OCI-LY3 (cell line): ENCODE results near the gene DFFA.

Source experiments
- H2AFZ ChIP-seq: fragments of 200-600, 300-600 bp; shearing (Covaris generic); 2 replicates; pipeline ENCODE4 v1.6.0; 2014; ENCODE audit warnings: antibody characterized with exemption, low read depth, low read length
- H3K27ac ChIP-seq: fragments of 200-600, 300-600 bp; sonication (generic); 2 replicates; pipeline ENCODE4 v1.5.1; 2014; ENCODE audit warnings: mild to moderate bottlenecking, low read length, moderate library complexity, mixed read lengths
- H3K27me3 ChIP-seq: fragments of 200-600, 300-600 bp; sonication (generic); 2 replicates; pipeline ENCODE4 v1.6.1; 2014; ENCODE audit warnings: low read depth, low read length, mixed read lengths
- H3K36me3 ChIP-seq: fragments of 200-600, 300-600 bp; sonication (generic); replicated peaks from 2 replicates; pipeline ENCODE3; 2014; ENCODE audit warnings: low read depth, low read length, mixed read lengths
- H3K4me1 ChIP-seq: fragments of 300-600, 200-600 bp; sonication (generic); 2 replicates; pipeline ENCODE4 v1.6.1; 2014; ENCODE audit warnings: low read length, mixed read lengths
- H3K4me2 ChIP-seq: fragments of 200-600, 300-600 bp; sonication (generic); 2 replicates; pipeline ENCODE4 v1.6.1; 2014; ENCODE audit warnings: low read length, mixed read lengths
- H3K4me3 ChIP-seq: fragments of 300-600, 200-600 bp; sonication (generic); 2 replicates; pipeline ENCODE4 v1.5.1; 2014; ENCODE audit warnings: antibody characterized with exemption, mild to moderate bottlenecking, low read length, moderate library complexity
- H3K79me2 ChIP-seq: fragments of 300-600, 200-600 bp; shearing (Covaris generic); 2 replicates; pipeline ENCODE4 v1.6.1; 2014; ENCODE audit warnings: mild to moderate bottlenecking, low read length, mixed read lengths
- H3K9ac ChIP-seq: fragments of 300-600, 200-600 bp; shearing (Covaris generic); 2 replicates; pipeline ENCODE4 v1.6.0; 2014; ENCODE audit warnings: mild to moderate bottlenecking, low read length, moderate library complexity
- H3K9me3 ChIP-seq: fragments of 200-600, 300-600 bp; shearing (Covaris generic); 2 replicates; pipeline ENCODE4 v1.6.1; 2014; ENCODE audit warnings: low read length, mixed read lengths; ENCODE audit not compliant: insufficient read depth
- H4K20me1 ChIP-seq: fragments of 200-600, 300-600 bp; sonication (generic); 2 replicates; pipeline ENCODE4 v1.6.1; 2016; ENCODE audit warnings: low read length, mixed read lengths; ENCODE audit not compliant: insufficient read depth
- CTCF ChIP-seq: fragments of 200-600, 300-600 bp; sonication (generic); IDR thresholded peaks from 2 replicates; pipeline ENCODE4 v1.5.1; 2014; ENCODE audit warnings: antibody characterized with exemption, low read length, low read depth
- EZH2phosphoT487 ChIP-seq: fragments of 200-600 bp; shearing (Covaris generic); IDR thresholded peaks from 2 replicates; pipeline ENCODE4 v1.6.1; 2018; ENCODE audit warnings: antibody characterized with exemption, mixed run types, low read depth

DFFA gene

GRCh38 chr1:10415211-10415930 is 57.0 kb downstream of the DFFA start:
- Histone ChIP-seq H4K20me1 (no peaks in the 10 kb centered on the region), H3K9ac (no peak overlapping the region), H3K36me3 (peaks cover 19% of the 10 kb centered on the region)

GRCh38 chr1:10407201-10407600 is 65.1 kb downstream of the DFFA start:
- Histone ChIP-seq H4K20me1 (no peaks in the 10 kb centered on the region), H3K9me3 (no peaks in the 10 kb centered on the region), H3K4me3 (no peak overlapping the region), H3K79me2 (no peaks in the 10 kb centered on the region), H3K27me3 (no peaks in the 10 kb centered on the region), H3K27ac (no peak overlapping the region), H3K9ac (no peak overlapping the region), H3K4me2 (no peak overlapping the region), H2AFZ (no peak overlapping the region), H3K4me1 (no peaks in the 10 kb centered on the region), H3K36me3 (peaks cover 16% of the 10 kb centered on the region)
- no peak for TF ChIP-seq CTCF
- TF ChIP-seq EZH2phosphoT487 = no peak

More at GRCh38 chr1:10415211-10415930, 57.0 kb downstream of the DFFA start:
- H3K4me2 ChIP-seq = no peak overlapping the region
- H3K27me3 ChIP-seq = no peaks in the 10 kb centered on the region
- H3K79me2 ChIP-seq = no peaks in the 10 kb centered on the region
- no peak for TF ChIP-seq CTCF
- no peak for TF ChIP-seq EZH2phosphoT487
- no peak overlapping the region for H2AFZ ChIP-seq
- H3K27ac ChIP-seq = no peak overlapping the region
- no peaks in the 10 kb centered on the region for H3K9me3 ChIP-seq
- H3K4me3 ChIP-seq = no peak overlapping the region
- no peaks in the 10 kb centered on the region for H3K4me1 ChIP-seq
